ENCODE measurements around the gene FA2H. TPM values are rescaled to one million over a fixed set of nuclear protein-coding genes. Genes with fewer than 3 reads are reported as not detected.
A peak's percentile ranks its signal among the peaks of the same experiment; 100 is the strongest.

Gene FA2H
- polyA plus RNA-seq, 2 of the 4 experiments (the other 2 are of a cell fraction): 5.6 to 7.1 TPM

- FAIRE-seq (no peak), ATAC-seq (no peak), DNase-seq (ENCODE audit: low read depth in 1 of 2, low spot score in 1 of 2) (no peak)
- peak overlapping the region in 1 of 2 experiments; percentile 85; a peak in 2 of 6 replicates for H3K27ac ChIP-seq
- 28% methylated on average over 5 of the region's 5 CpGs for WGBS (ENCODE audit: missing lambda C conversion rate)
- peak overlapping the region; percentile 83 for H3K4me2 ChIP-seq
- peaks cover 10% of the 10 kb centered on the region; the same call in 2 of the 3 replicates for H3K4me1 ChIP-seq
- ChIA-PET POLR2A (interaction anchor here (0.8 to 1.4 kb wide), 2 partner anchors 31 to 74 kb away, joined by 3 to 8 read pairs; partner anchors contain the start of gene MLKL), CTCF (interaction anchor here (0.6 to 2.9 kb wide), 24 partner anchors 9 to 336 kb away, joined by 3 to 16 read pairs (median 6); no protein-coding TSS in a partner anchor)
- peak overlapping the region; percentile 87 for H3K4me3 ChIP-seq
- no peak for TF ChIP-seq MAFK (IDR thresholded peaks at IDR 0.05; ENCODE audit: partially characterized antibody)
- TF ChIP-seq PBX3 (IDR thresholded peaks at IDR 0.05): no peak
- no peaks in the 10 kb centered on the region for H3K9me3 ChIP-seq
These were observed 635 bp upstream of the FA2H start for GRCh38 chr16:74775255-74775654.

GRCh38 chr16:74773446-74774222, 986 bp downstream of the FA2H start:
- Histone ChIP-seq H3K9me3 (no peaks in the 10 kb centered on the region), H3K4me3 (peak overlapping the region; percentile 87), H3K4me2 (peak overlapping the region; percentile 83), H3K4me1 (peaks cover 10% of the 10 kb centered on the region; the same call in 2 of the 3 replicates), H3K27ac (peak overlapping the region; percentile 80 to 85)
- ChIA-PET POLR2A (interaction anchor here (1.3 to 1.4 kb wide), 2 partner anchors 33 to 89 kb away, joined by 3 to 4 read pairs; no protein-coding TSS in a partner anchor), CTCF (interaction anchor here (0.6 to 2.9 kb wide), 27 partner anchors 8 to 94 kb away, joined by 3 to 16 read pairs (median 6); partner anchors contain the start of gene MLKL)
- TF ChIP-seq KDM1A (IDR thresholded peaks at IDR 0.05; ENCODE audit: low read depth) (no peak), RCOR1 (IDR thresholded peaks at IDR 0.05; ENCODE audit: low read depth, low read length) (no peak), TP53 (CRISPR knock-in tag; IDR thresholded peaks at IDR 0.05) (no peak), CEBPB (IDR thresholded peaks at IDR 0.05) (no peak), NPAS2 (CRISPR knock-in tag; IDR thresholded peaks at IDR 0.05; ENCODE audit: borderline replicate concordance) (no peak), MAX (IDR thresholded peaks at IDR 0.05) (no peak), FOSL2 (IDR thresholded peaks at IDR 0.05) (no peak), FOSL2 (CRISPR knock-in tag; IDR thresholded peaks at IDR 0.05) (no peak), PBX3 (IDR thresholded peaks at IDR 0.05) (no peak), EHF (CRISPR knock-in tag; IDR thresholded peaks at IDR 0.05) (no peak), BCL3 (IDR thresholded peaks at IDR 0.05) (no peak), BHLHE40 (IDR thresholded peaks at IDR 0.05; ENCODE audit: low read depth, low read length) (no peak), NFE2L2 (conservative IDR thresholded peaks at IDR 0.05; ENCODE audit: low read length) (no peak), CHD4 (IDR thresholded peaks at IDR 0.05; ENCODE audit: borderline replicate concordance) (no peak), EHMT2 (IDR thresholded peaks at IDR 0.05; ENCODE audit: low read depth) (no peak), HES2 (IDR thresholded peaks at IDR 0.05) (no peak), MAZ (IDR thresholded peaks at IDR 0.05; ENCODE audit: borderline replicate concordance, low read depth, low read length) (no peak)
- no peak for DNase-seq (ENCODE audit: low read depth in 1 of 2, low spot score in 1 of 2)
- ATAC-seq: 0 out of 6 replicates have a peak, but pooled peaks of 1 of the 2 experiments have one; percentile 3
- FAIRE-seq: no peak
- WGBS (ENCODE audit: missing lambda C conversion rate): 61% methylated on average over 13 of the region's 14 CpGs
